ENCODE data around the gene BCAS4.

Gene BCAS4

DNA sequence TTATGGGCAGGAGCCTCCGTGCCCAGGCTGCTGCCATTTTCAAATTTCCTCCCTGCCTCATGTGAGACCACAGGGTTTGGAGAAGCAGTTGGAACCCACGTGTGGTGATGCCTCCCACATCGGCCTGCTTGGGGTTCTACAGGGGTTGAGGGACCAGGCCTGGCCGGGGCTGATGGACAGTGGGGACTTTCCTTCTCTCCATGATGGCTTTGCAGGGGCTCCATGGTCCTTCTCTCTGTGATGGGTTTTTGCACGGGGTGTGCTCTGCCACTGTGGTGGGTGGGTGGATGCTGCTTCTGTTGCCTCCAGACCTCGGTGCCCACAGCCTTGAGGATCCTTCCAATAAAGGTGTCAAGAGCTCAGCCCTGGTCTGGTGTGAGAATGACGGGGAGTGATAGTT lies 82.0 kb downstream of the BCAS4 start:
- TF ChIP-seq USF1 (IDR thresholded peaks at IDR 0.05) (no peak), EGR1 (IDR thresholded peaks at IDR 0.05) (no peak), TEAD4 (IDR thresholded peaks at IDR 0.05) (no peak), RAD21 (IDR thresholded peaks at IDR 0.05; ENCODE audit: low read depth) (no peak), CREB1 (IDR thresholded peaks at IDR 0.05; ENCODE audit: low read depth) (no peak), TAF1 (IDR thresholded peaks at IDR 0.05; ENCODE audit: low read depth) (no peak), TCF12 (IDR thresholded peaks at IDR 0.05; ENCODE audit: low read depth) (no peak), ZBTB7A (IDR thresholded peaks at IDR 0.05; ENCODE audit: low read depth) (no peak), YY1 (IDR thresholded peaks at IDR 0.05; ENCODE audit: low read depth) (no peak)
- TF ChIP-seq, protein P1, sequence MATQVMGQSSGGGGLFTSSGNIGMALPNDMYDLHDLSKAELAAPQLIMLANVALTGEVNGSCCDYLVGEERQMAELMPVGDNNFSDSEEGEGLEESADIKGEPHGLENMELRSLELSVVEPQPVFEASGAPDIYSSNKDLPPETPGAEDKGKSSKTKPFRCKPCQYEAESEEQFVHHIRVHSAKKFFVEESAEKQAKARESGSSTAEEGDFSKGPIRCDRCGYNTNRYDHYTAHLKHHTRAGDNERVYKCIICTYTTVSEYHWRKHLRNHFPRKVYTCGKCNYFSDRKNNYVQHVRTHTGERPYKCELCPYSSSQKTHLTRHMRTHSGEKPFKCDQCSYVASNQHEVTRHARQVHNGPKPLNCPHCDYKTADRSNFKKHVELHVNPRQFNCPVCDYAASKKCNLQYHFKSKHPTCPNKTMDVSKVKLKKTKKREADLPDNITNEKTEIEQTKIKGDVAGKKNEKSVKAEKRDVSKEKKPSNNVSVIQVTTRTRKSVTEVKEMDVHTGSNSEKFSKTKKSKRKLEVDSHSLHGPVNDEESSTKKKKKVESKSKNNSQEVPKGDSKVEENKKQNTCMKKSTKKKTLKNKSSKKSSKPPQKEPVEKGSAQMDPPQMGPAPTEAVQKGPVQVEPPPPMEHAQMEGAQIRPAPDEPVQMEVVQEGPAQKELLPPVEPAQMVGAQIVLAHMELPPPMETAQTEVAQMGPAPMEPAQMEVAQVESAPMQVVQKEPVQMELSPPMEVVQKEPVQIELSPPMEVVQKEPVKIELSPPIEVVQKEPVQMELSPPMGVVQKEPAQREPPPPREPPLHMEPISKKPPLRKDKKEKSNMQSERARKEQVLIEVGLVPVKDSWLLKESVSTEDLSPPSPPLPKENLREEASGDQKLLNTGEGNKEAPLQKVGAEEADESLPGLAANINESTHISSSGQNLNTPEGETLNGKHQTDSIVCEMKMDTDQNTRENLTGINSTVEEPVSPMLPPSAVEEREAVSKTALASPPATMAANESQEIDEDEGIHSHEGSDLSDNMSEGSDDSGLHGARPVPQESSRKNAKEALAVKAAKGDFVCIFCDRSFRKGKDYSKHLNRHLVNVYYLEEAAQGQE (IDR thresholded peaks at IDR 0.05; ENCODE audit: low read depth): no peak

- no peak for TF ChIP-seq FOXM1 (IDR thresholded peaks at IDR 0.05; ENCODE audit: borderline replicate concordance, low read depth)
- no peak for TF ChIP-seq USF1 (IDR thresholded peaks at IDR 0.05)
- TF ChIP-seq EP300 (IDR thresholded peaks at IDR 0.05; ENCODE audit: borderline replicate concordance): no peak
- no peak for TF ChIP-seq MAX (IDR thresholded peaks at IDR 0.05)
These were observed 82.4 kb downstream of the BCAS4 start for GRCh38 chr20:50877232-50877743.

DNA sequence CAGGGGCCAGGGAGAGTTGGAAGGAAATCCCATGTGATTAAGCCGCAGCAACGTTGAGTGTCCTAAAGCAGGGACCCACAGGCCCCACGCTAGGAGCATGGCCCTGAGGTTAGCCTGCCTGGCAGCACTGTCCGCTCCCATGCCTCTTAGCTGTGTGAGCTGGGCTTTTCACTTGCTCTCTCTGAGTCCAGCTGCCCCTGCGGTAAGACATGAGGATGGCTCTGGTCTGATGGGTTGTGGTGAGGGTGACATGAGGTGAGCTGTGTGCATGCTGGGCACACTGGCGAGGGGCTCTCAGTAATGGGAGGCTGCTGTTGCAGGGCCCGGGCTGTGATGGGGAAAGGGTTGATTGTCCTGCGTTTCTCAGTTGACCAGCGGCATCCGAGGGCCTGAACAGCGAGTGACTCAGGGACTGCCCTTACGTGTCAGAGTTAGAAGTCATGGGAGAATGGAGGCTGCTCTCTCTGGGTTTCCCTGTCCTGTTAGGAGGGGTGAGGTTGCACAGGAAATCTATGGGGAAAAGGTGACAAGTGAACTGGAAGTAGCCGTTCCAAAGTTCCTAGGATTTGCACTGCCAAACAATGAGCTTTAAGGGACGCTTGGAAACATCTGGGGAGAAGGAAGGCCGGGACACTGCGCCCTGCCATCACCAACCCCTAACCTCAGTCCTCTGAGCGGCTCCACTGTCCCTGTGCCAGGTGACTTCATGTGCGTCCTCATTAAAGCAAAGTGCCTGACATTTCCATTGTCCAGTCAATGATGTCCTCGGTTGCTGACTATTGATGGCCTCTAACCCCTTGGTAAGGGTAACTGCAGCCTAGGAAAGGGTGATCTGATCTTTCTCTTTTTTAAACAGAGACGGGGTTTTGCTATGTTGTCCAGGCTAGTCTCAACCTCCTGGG lies 85.0 kb downstream of the BCAS4 start:
- TF ChIP-seq MAX (IDR thresholded peaks at IDR 0.05) (no peak), TCF12 (IDR thresholded peaks at IDR 0.05; ENCODE audit: low read depth) (no peak), EP300 (IDR thresholded peaks at IDR 0.05; ENCODE audit: borderline replicate concordance) (no peak), CREB1 (IDR thresholded peaks at IDR 0.05; ENCODE audit: low read depth) (no peak), NFIC (IDR thresholded peaks at IDR 0.05) (no peak), USF1 (IDR thresholded peaks at IDR 0.05) (no peak), CEBPB (IDR thresholded peaks at IDR 0.05) (no peak), TEAD4 (IDR thresholded peaks at IDR 0.05) (no peak), TAF1 (IDR thresholded peaks at IDR 0.05; ENCODE audit: low read depth) (no peak), FOXM1 (IDR thresholded peaks at IDR 0.05; ENCODE audit: borderline replicate concordance, low read depth) (no peak), EGR1 (IDR thresholded peaks at IDR 0.05) (no peak), RAD21 (IDR thresholded peaks at IDR 0.05; ENCODE audit: low read depth) (no peak), YY1 (IDR thresholded peaks at IDR 0.05; ENCODE audit: low read depth) (no peak), ZBTB7A (IDR thresholded peaks at IDR 0.05; ENCODE audit: low read depth) (no peak)
- TF ChIP-seq, protein P1 (IDR thresholded peaks at IDR 0.05; ENCODE audit: low read depth): no peak

DNA sequence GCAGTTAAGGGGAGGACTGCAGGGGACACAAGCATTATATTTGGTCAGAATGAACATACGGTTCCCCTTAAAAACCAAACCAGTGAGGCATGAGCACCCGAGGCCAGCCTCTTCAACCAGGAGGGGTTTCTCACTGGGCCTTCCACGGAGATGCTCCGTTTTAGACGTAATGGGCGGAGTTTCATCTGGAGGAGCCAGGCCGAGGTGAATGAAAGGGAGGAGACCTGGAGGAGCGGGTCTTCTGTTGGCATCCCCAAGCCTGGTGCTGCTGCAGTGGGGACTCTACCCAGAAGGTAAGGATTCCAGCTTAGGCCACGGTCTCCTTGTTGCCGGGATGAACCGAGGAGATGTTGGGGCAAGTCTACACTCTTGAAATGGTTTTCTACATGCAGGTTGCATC lies 89.0 kb downstream of the BCAS4 start:
- no peak for TF ChIP-seq MAX (IDR thresholded peaks at IDR 0.05)
- TF ChIP-seq CREB1 (IDR thresholded peaks at IDR 0.05; ENCODE audit: low read depth): no peak

DNA sequence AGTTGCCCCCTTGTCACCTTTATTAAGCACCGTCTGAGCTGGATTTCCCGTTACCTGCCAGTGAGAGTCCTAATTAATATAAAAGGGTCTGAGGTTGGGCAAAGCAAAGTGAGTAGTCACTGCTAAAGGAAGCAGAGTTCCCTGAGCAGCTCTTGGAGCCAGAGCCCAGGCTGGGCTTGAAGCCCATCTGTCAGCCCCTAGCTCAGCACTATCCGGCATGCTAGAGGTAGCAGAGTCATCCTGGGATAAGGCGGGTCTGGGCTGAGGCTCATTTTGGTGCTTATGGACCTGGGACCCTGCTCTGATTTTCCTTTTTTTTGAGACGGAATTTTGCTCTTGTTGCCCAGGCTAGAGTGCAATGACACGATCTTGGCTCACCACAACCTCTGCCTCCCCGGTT lies 90.2 kb downstream of the BCAS4 start:
- TF ChIP-seq USF1 (IDR thresholded peaks at IDR 0.05) (no peak), EP300 (IDR thresholded peaks at IDR 0.05; ENCODE audit: borderline replicate concordance) (no peak), YY1 (IDR thresholded peaks at IDR 0.05; ENCODE audit: low read depth) (no peak), ZBTB7A (IDR thresholded peaks at IDR 0.05; ENCODE audit: low read depth) (no peak)

Data from Ishikawa (cell line).